GM12878 (cell line): Measurements from ENCODE around the gene VPS54. TPM values are rescaled to one million over a fixed set of nuclear protein-coding genes. Genes with fewer than 3 reads are reported as not detected.

Experiments used
- BHLHE40 ChIP-seq, 2 experiments: fragments of 450-650 bp in 1 of 2; IDR thresholded peaks; 2 replicates each; pipeline ENCODE4 v1.6.1; 2011 to 2017; ENCODE audit warnings: low read depth in 2 of 2, borderline replicate concordance in 1 of 2, improper control_type of control experiment in 1 of 2, low read length in 1 of 2, mild to moderate bottlenecking in 1 of 2
- GABPA ChIP-seq: IDR thresholded peaks from 2 replicates; pipeline ENCODE4 v1.6.1; 2014; ENCODE audit warnings: antibody characterized with exemption, low read depth, mild to moderate bottlenecking, inconsistent platforms
- IKZF2 ChIP-seq, 2 experiments: fragments of 450-650 bp; IDR thresholded peaks; 2 replicates each; pipeline ENCODE4 v1.6.1; 2017; ENCODE audit warnings: mild to moderate bottlenecking in 2 of 2, moderate library complexity in 2 of 2
- POU2F2 ChIP-seq: IDR thresholded peaks from 3 replicates; pipeline ENCODE4 v1.6.1; 2011; ENCODE audit warnings: low read depth, mild to moderate bottlenecking, low read length, borderline replicate concordance
- SMAD5 ChIP-seq: IDR thresholded peaks from 2 replicates; pipeline ENCODE4 v1.6.1; 2016; ENCODE audit warnings: antibody characterized with exemption, low read depth
- SMC3 ChIP-seq: IDR thresholded peaks from 2 replicates; pipeline ENCODE4 v1.6.1; 2011; ENCODE audit warnings: low read length, improper control_type of control experiment, borderline replicate concordance
- polyA plus RNA-seq, 11 experiments: library from polyadenylated mRNA; depleted of rRNA in 4 of 11; unstranded in 6 of 11; stranded (reverse) in 5 of 11; fragments of >200 nt; fragmentation: Nextera tagmentation in 4 of 11; fragmentation: Illumina TruSeq in 1 of 11; extraction: Ambion mirVana in 4 of 11; extraction: Trizol in 1 of 11; gene quantifications; 1 replicate in 1 of 11; 2 replicates in 10 of 11; pipeline versions ENCODE4 v1.2.1 to v1.2.3, GENCODE V29; 2011 to 2016; ENCODE audit warnings: inconsistent platforms in 2 of 11, missing spikeins in 2 of 11, low read depth in 1 of 11
- total RNA-seq, 4 experiments: library from RNA; depleted of rRNA in 3 of 4; stranded (reverse); fragments of >200 nt in 3 of 4; fragmentation: Illumina TruSeq in 1 of 4; extraction: Trizol in 1 of 4; gene quantifications; 2 replicates each; pipeline versions ENCODE4 v1.2.1 to v1.2.3, GENCODE V29; 2013 to 2021
- TF ChIP-seq, protein P1 (sequence below): fragments of 450-650 bp; formaldehyde crosslinking; IDR thresholded peaks from 2 replicates; pipeline ENCODE4 v1.5.0; 2022; ENCODE audit warnings: mild to moderate bottlenecking, missing genetic modification characterization

Gene VPS54
- total and polyA plus RNA-seq, 10 of the 15 experiments (the other 5 are each of a cell fraction or from before 2014, with no cell fraction given) = 1.6 to 16.2 (median 9.3) TPM

DNA sequence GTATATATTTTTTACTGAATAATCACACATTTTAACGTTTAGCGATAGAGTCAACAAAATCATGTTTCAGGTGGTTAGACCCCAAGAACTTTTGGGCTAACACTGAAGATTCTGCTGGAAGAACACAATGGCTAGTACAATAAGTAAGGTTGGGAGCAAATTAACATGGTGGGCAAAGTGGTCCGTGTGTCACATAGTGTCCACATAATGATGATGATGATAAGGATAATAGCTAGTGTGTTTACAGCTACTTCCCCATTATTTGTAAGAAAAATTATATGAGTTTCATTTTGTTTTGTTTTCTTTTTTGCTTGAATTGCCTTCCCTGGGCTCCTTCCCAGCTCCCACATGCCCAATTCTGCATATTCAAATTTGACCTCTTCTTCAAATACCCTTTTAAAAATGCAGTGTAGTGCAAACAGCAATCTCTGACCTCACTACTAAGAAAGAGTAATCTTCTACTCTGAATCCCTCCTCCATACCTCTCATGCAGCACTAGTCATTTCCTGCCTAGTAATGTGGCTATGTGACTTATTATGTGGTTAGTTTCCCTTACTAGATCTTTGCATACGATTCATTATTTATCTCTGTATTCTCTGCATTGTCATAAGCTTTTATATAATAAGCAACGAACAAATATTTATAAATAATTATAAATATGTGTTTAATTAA is 16.9 kb upstream of the VPS54 start (continued):
- TF ChIP-seq SMAD5 (no peak), GABPA (no peak), IKZF2 (IDR thresholded peaks at IDR 0.05) (no peak), POU2F2 (peak; percentile 82; the same call in 2 of the 3 replicates), BHLHE40 (IDR thresholded peaks at IDR 0.05; ENCODE audit: borderline replicate concordance in 1 of 2, low read depth in 2 of 2, low read length in 1 of 2) (no peak), SMC3 (no peak)
- TF ChIP-seq, protein P1, sequence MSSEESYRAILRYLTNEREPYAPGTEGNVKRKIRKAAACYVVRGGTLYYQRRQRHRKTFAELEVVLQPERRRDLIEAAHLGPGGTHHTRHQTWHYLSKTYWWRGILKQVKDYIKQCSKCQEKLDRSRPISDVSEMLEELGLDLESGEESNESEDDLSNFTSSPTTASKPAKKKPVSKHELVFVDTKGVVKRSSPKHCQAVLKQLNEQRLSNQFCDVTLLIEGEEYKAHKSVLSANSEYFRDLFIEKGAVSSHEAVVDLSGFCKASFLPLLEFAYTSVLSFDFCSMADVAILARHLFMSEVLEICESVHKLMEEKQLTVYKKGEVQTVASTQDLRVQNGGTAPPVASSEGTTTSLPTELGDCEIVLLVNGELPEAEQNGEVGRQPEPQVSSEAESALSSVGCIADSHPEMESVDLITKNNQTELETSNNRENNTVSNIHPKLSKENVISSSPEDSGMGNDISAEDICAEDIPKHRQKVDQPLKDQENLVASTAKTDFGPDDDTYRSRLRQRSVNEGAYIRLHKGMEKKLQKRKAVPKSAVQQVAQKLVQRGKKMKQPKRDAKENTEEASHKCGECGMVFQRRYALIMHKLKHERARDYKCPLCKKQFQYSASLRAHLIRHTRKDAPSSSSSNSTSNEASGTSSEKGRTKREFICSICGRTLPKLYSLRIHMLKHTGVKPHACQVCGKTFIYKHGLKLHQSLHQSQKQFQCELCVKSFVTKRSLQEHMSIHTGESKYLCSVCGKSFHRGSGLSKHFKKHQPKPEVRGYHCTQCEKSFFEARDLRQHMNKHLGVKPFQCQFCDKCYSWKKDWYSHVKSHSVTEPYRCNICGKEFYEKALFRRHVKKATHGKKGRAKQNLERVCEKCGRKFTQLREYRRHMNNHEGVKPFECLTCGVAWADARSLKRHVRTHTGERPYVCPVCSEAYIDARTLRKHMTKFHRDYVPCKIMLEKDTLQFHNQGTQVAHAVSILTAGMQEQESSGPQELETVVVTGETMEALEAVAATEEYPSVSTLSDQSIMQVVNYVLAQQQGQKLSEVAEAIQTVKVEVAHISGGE (CRISPR knock-in tag) = no peak
